SK-N-SH treated with all-trans-retinoic acid at 6 μM for 48 hours (cell line): ENCODE results near the gene SACS.

Experiments
- ATAC-seq: fragments of 200-7000 bp; cut with Tn5 transposase; 3 replicates; pipeline ENCODE4 v1.9.1; 2020; ENCODE audit warnings: mild to moderate bottlenecking, moderate library complexity
- ARNTL ChIP-seq: fragments of 450-650 bp; formaldehyde crosslinking; IDR thresholded peaks from 2 replicates; pipeline ENCODE4 v1.5.0; 2020; ENCODE audit warnings: low read depth, mild to moderate bottlenecking, moderate library complexity, borderline replicate concordance
- BACH2 ChIP-seq: fragments of 250-450 bp; sonication (Bioruptor Pico); IDR thresholded peaks from 2 replicates; pipeline ENCODE4 v1.9.0; 2021; ENCODE audit warnings: mild to moderate bottlenecking, borderline replicate concordance
- CREB5 ChIP-seq: fragments of 250-450 bp; sonication (Bioruptor Pico); IDR thresholded peaks from 2 replicates; pipeline ENCODE4 v1.5.1; 2020; ENCODE audit warnings: low read depth, mild to moderate bottlenecking, moderate library complexity
- CSDC2 ChIP-seq: fragments of 250-450 bp; sonication (Bioruptor Pico); IDR thresholded peaks from 2 replicates; pipeline ENCODE4 v1.5.0; 2020; ENCODE audit warnings: mild to moderate bottlenecking, moderate library complexity
- CSRNP3 ChIP-seq: fragments of 250-450 bp; sonication (Bioruptor Pico); IDR thresholded peaks from 2 replicates; pipeline ENCODE4 v1.5.1; 2021; ENCODE audit warnings: mild to moderate bottlenecking, moderate library complexity
- ESRRG ChIP-seq: fragments of 250-450 bp; sonication (Bioruptor Pico); IDR thresholded peaks from 2 replicates; pipeline ENCODE4 v1.6.1; 2021; ENCODE audit warnings: mild to moderate bottlenecking
- GLIS3 ChIP-seq: fragments of 250-450 bp; sonication (Bioruptor Pico); IDR thresholded peaks from 2 replicates; pipeline ENCODE4 v1.5.0; 2020; ENCODE audit warnings: mild to moderate bottlenecking, moderate library complexity
- ISL1 ChIP-seq: fragments of 250-450 bp; sonication (Bioruptor Pico); IDR thresholded peaks from 2 replicates; pipeline ENCODE4 v2.1.2; 2022; ENCODE audit warnings: mild to moderate bottlenecking, moderate library complexity
- OSR1 ChIP-seq: fragments of 250-450 bp; sonication (Bioruptor Pico); IDR thresholded peaks from 2 replicates; pipeline ENCODE4 v1.8.0; 2022; ENCODE audit warnings: moderate library complexity, mild to moderate bottlenecking, inconsistent platforms
- PPARA ChIP-seq: fragments of 250-450 bp; sonication (Bioruptor Pico); IDR thresholded peaks from 2 replicates; pipeline ENCODE4 v1.5.0; 2020; ENCODE audit warnings: mild to moderate bottlenecking, borderline replicate concordance
- RARB ChIP-seq: fragments of 250-450 bp; sonication (Bioruptor Pico); IDR thresholded peaks from 2 replicates; pipeline ENCODE4 v1.8.0; 2021; ENCODE audit warnings: mild to moderate bottlenecking, moderate library complexity
- SNAI2 ChIP-seq: fragments of 250-450 bp; sonication (Bioruptor Pico); IDR thresholded peaks from 2 replicates; pipeline ENCODE4 v1.5.0; 2020; ENCODE audit warnings: mild to moderate bottlenecking, moderate library complexity
- TCF4 ChIP-seq: fragments of 250-450 bp; sonication (Bioruptor Pico); IDR thresholded peaks from 2 replicates; pipeline ENCODE4 v1.8.0; 2021; ENCODE audit warnings: mild to moderate bottlenecking, moderate library complexity, borderline replicate concordance
- TOX ChIP-seq: fragments of 250-450 bp; sonication (Bioruptor Pico); IDR thresholded peaks from 2 replicates; pipeline ENCODE4 v1.8.0; 2021; ENCODE audit warnings: mild to moderate bottlenecking, moderate library complexity, borderline replicate concordance
- ZFP3 ChIP-seq: fragments of 250-450 bp; sonication (Bioruptor Pico); IDR thresholded peaks from 2 replicates; pipeline ENCODE4 v1.5.0; 2020; ENCODE audit warnings: mild to moderate bottlenecking, moderate library complexity
- ZNF565 ChIP-seq: fragments of 450-650 bp; formaldehyde crosslinking; conservative IDR thresholded peaks from 2 replicates; pipeline ENCODE4 v1.5.0; 2020; ENCODE audit warnings: low read depth, mild to moderate bottlenecking, moderate library complexity
- ZNF70 ChIP-seq: fragments of 450-650 bp; formaldehyde crosslinking; IDR thresholded peaks from 2 replicates; pipeline ENCODE4 v1.5.0; 2020; ENCODE audit warnings: mild to moderate bottlenecking, moderate library complexity
- ZNF8 ChIP-seq: fragments of 450-650 bp; formaldehyde crosslinking; IDR thresholded peaks from 2 replicates; pipeline ENCODE4 v1.5.0; 2020; ENCODE audit warnings: mild to moderate bottlenecking, moderate library complexity
- TF ChIP-seq, protein P1 (sequence below): fragments of 250-450 bp; sonication (Bioruptor Pico); IDR thresholded peaks from 2 replicates; pipeline ENCODE4 v1.8.0; 2020; ENCODE audit warnings: mild to moderate bottlenecking, moderate library complexity, borderline replicate concordance

The SACS gene

GRCh38 chr13:23466144-23467002 is 32.9 kb upstream of the SACS start (continued):
- peak; percentile 36; the same call in 1 of the 2 replicates for TF ChIP-seq ZFP3 (CRISPR knock-in tag)
- no peak for TF ChIP-seq ARNTL (CRISPR knock-in tag)
- no peak for TF ChIP-seq GLIS3 (CRISPR knock-in tag)
- TF ChIP-seq CSDC2 (CRISPR knock-in tag), result 0 out of 2 replicates have a peak, but pooled peaks have one; percentile 41
- TF ChIP-seq ZNF8 (CRISPR knock-in tag), result no peak
- TF ChIP-seq RARB (CRISPR knock-in tag), result no peak

DNA sequence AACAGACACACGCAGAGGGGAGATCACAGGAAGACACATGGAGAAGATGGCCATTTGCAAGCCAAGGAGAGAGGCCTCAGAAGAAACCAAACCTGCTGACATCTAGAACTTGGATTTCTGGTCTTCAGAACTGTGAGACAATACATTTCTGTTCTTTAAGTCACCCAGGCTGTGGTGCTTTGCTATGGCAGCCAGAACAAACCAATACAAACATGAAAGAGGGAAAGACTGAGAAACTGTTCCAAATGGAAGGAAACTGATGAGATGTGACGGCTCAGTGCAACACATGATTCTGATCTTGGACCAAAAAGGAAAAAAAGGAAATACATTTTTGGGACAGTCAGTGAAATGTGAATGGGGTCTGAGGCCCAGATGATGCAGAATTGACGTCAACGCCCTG is 30.2 kb upstream of the SACS start:
- TF ChIP-seq ESRRG (no peak), SNAI2 (CRISPR knock-in tag) (no peak), CSRNP3 (CRISPR knock-in tag) (no peak), PPARA (CRISPR knock-in tag) (no peak), BACH2 (CRISPR knock-in tag) (no peak), ZNF565 (no peak), ZFP3 (CRISPR knock-in tag) (no peak), ZNF70 (CRISPR knock-in tag) (no peak), ARNTL (CRISPR knock-in tag) (no peak), OSR1 (CRISPR knock-in tag) (no peak), TCF4 (no peak), ZNF8 (CRISPR knock-in tag) (no peak), CREB5 (CRISPR knock-in tag) (no peak)
- TF ChIP-seq, protein P1, sequence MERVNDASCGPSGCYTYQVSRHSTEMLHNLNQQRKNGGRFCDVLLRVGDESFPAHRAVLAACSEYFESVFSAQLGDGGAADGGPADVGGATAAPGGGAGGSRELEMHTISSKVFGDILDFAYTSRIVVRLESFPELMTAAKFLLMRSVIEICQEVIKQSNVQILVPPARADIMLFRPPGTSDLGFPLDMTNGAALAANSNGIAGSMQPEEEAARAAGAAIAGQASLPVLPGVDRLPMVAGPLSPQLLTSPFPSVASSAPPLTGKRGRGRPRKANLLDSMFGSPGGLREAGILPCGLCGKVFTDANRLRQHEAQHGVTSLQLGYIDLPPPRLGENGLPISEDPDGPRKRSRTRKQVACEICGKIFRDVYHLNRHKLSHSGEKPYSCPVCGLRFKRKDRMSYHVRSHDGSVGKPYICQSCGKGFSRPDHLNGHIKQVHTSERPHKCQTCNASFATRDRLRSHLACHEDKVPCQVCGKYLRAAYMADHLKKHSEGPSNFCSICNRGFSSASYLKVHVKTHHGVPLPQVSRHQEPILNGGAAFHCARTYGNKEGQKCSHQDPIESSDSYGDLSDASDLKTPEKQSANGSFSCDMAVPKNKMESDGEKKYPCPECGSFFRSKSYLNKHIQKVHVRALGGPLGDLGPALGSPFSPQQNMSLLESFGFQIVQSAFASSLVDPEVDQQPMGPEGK (CRISPR knock-in tag), result no peak

GRCh38 chr13:23462815-23463559 is 29.5 kb upstream of the SACS start:
- ATAC-seq, result no peak
- TF ChIP-seq SNAI2 (CRISPR knock-in tag) (no peak), BACH2 (CRISPR knock-in tag) (no peak), ESRRG (no peak), CSRNP3 (CRISPR knock-in tag) (no peak), ISL1 (CRISPR knock-in tag) (peak; percentile 42), TOX (CRISPR knock-in tag) (no peak)
- TF ChIP-seq, protein P1 (CRISPR knock-in tag), result no peak

More for the DNA sequence above, 30.2 kb upstream of the SACS start:
- no peak for ATAC-seq
